ENCODE measurements around the gene AOC2.

DNA sequence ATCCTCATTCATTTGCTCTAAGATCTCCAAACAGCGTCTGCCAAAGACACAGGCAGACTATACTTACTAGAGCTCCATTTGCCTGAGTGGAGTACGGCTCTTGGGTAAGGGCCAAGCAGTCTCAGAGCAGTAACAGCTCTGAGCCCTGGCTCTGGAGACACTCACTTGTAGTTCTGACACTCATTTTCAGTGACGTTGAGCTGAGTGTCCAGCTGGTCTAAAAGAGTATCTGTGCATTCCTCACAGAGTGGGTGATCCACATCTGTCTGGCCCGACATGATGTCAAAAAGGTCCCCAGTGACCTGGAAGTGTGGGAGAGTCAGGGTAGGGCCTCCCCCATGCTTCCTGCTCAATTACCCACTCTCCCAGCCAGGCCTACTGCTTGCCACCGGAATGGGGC, 26.0 kb upstream of the AOC2 start:
- TF ChIP-seq GABPA (IDR thresholded peaks at IDR 0.05; ENCODE audit: low read depth): no peak
- TF ChIP-seq, protein P1, sequence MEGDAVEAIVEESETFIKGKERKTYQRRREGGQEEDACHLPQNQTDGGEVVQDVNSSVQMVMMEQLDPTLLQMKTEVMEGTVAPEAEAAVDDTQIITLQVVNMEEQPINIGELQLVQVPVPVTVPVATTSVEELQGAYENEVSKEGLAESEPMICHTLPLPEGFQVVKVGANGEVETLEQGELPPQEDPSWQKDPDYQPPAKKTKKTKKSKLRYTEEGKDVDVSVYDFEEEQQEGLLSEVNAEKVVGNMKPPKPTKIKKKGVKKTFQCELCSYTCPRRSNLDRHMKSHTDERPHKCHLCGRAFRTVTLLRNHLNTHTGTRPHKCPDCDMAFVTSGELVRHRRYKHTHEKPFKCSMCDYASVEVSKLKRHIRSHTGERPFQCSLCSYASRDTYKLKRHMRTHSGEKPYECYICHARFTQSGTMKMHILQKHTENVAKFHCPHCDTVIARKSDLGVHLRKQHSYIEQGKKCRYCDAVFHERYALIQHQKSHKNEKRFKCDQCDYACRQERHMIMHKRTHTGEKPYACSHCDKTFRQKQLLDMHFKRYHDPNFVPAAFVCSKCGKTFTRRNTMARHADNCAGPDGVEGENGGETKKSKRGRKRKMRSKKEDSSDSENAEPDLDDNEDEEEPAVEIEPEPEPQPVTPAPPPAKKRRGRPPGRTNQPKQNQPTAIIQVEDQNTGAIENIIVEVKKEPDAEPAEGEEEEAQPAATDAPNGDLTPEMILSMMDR (IDR thresholded peaks at IDR 0.05; ENCODE audit: insufficient read depth, low read length): no peak
- TF ChIP-seq SPI1 (IDR thresholded peaks at IDR 0.05; ENCODE audit: borderline replicate concordance, low read depth): no peak
- no peak for TF ChIP-seq POLR2AphosphoS5 (IDR thresholded peaks at IDR 0.05; ENCODE audit: low read depth)

Measured in HL-60 (cell line).